ENCODE measurements around the gene TRIM71.
A peak's percentile ranks its signal among the peaks of the same experiment; 100 is the strongest.
"Not testable (repeated sequence)": the region's sequence is repeated elsewhere in the genome, so short reads cannot be mapped to it uniquely, and the experiment has no call there.

Gene TRIM71

DNA sequence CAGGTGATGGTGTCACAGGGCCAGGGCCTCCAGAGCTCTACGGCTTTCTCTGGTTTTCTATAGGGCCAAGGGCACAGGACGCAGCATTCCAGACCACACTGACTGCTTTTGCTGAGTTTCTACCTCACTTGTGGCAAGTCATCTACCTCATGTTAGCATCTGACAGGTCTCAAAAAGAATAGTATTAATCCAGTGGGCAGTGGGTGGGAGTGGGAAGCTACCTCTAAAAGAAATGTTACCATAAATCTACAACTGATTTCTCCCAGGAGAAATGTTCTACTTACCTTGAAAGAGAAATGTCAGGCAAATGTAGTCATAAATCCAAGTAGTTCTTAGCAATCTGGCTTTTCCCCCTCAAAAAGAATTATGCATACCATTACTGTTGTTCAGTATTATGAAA, 77.9 kb downstream of the TRIM71 start:
- no peak for DNase-seq

DNA sequence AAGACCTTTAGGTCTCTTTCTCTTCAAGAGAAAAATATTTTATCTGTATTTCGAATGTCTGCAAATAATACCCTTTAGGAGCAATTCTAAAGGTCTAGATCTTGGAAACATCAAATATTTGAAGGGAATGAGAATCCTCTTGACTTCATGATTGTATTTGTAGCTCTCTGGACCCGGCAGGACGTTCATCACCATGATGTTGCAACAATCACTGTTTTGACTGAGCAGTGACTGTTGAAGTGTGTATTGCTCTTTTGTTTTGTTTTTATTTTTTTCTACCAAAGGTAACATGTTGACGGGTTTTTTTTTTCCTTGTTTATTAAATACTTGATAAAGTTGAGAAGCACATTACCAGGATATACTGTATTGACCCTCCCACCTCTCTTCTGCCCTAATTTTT, 78.3 kb downstream of the TRIM71 start:
- DNase-seq = no peak

DNA sequence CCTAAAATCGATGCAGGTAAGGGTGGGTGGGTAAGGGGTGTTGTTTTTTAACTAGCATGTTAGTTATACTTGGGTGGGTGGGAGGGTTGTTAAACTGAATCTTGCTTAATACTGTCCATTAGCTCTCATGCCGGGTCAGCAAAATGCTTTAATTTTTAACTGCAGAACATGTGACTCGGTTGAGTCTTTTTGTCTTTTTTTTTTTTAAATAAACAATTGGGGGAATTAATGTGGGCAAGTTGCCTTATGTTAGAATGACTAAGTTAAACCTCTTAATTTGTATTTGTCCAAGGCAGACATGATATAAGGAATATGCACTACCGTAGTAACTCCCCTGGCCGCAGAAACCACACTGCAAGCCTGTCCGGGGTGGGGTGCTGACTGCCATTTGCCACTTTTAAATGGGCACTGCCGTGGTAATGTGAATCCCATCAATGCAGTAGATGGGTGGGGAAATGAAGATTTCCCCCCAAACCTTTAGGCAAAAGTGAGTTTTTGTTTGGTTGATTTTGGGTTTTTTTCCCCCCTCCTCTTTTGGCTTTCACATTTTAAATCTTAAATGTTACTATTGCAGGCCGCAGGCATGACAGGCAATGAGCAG, 79.3 kb downstream of the TRIM71 start:
- DNase-seq = no peak

DNA sequence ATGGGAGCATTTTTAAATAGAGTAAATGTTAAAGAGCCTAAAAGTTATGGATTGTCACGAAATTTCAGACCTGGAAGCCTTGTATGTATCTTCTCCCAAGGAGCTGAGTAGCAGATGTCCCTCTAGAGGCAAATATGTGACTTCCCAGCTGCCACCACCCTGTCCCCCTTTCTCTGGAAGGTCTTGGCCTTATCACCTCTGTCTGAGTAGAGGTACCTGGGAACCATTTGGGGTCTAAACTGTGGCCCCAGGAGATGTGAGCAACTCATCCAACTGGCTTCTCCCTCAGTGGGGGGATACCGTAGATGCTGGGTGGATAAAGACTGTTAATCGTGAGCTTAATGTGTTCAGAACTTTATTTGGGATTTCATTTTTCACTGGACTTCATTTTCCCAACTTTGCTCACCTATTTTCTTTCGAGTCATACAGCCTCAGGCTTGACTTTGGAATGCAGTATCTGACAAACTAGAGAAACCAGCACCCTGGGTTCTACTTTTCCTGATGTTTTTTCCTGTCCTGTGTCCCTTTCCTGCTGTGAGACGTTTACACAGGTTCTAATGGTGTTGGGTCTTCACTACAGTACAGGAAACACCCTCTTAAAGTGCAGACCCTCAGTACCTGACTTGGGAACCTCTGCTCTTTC, 80.3 kb downstream of the TRIM71 start:
- no peak for DNase-seq

DNA sequence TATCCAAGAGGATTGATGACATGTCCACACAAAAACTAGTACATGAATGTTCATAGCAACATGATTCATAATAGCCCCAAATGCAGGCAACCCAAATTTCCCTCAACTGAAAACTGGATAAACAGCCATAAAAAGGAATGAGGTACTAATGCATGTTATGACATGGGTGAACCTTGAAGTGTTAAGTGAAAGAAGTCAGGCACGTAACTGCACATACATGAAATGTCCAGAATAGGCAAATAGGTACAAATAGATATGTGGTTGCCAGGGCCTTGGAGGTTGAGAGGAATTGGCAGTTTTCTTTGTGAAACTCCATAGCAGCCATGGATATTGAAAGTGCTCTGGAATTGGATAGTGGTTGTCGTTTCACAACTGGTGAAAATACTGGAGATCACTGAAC, 81.5 kb downstream of the TRIM71 start:
- no peak for DNase-seq

DNA sequence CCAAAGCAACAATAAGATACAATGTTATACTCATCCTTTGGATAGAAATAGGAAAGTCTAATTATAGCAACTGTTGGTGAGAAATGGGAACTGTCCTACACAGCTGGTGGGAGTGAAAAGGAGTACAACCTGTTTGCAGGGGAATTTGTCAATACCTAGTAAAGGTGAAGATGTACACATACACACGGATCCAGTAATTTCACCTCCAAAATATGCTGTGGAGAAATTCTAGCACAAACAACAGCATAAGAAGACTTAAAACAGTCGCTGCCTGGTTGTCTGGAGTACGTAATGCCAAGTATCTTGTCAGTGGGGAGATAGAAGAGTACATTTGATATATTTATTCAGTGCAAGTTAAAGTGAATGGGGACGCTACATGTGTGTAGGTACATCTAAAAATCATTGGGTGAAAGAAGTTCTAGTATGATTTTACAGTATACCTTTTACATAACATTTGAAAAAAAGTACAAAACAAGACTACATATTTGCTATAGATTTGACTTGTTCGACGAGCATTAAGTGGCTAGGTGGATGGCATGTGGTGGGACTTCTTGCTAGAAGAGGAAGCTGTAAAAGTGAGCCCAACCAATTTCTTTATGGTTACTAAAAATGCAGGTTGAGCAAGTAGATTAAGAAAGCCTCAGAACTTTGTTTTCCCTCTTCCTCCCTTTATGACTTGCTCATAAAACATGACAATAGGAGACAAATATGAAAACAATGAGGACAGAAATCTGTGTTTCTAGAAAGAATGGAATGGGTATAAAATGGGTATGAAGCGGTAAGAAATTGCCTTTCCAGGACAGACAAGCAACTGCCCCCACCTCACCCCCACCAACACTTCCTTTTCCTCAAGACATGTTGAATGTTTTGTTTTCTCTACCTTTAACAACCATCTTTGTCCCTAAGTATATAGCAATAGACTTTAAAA, 83.5 kb downstream of the TRIM71 start:
- DNase-seq = no peak

DNA sequence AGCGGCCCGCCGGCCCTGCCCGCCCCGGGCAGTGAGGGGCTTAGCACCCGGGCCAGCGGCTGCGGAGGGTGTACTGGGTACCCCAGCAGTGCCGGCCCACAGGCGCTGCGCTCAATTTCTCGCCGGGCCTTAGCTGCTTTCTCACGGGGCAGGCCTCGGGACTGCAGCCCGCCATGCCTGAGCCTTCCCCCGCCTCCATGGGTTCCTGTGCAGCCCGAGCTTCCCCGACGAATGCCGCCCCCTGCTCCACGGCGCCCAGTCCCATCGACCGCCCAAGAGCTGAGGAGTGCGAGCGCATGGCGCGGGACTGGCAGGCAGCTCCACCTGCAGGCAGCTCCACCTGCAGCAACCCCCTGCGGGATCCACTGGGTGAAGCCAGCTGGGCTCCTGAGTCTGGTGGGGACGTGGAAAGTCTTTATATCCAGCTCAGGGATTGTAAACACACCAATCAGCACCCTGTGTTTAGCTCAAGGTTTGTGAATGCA, 85.1 kb downstream of the TRIM71 start:
- peak; percentile 7 for DNase-seq

DNA sequence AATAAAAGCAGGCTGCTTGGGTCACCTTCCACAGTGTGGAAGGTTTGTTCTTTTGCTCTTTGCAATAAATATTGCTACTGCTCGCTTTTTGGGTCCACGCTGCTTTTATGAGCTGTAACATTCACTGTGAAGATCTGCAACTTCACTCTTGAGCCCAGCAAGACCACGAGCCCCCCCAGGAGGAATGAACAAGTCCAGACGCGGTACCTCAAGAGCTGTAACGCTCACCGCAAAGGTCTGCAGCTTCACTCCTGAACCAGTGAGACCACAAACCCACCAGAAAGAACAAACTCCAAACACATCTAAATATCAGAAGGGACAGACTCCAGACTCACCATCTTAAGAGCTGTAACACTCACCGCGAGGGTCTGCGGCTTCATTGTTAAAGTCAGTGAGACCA, 86.2 kb downstream of the TRIM71 start:
- DNase-seq = no peak

DNA sequence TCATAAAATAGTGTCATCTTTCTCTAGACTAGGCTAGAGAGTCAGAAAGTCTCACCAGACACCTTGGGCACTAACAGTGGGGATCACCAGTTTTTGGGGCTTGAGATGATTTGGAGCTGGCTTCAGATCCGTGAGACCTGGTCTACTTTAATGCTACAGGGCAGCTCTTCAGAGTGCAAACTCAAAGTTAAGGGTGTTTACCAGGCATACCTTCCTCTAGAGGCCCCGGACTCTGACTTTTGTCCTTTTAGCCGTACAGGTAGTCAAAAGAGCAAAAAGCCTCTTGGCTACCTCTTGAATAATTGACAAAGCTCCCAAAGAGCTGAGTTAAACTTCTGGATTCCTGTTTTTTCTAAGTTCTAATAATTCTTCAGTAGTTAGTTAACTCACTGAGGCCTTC, 92.2 kb downstream of the TRIM71 start:
- no peak for DNase-seq

DNA sequence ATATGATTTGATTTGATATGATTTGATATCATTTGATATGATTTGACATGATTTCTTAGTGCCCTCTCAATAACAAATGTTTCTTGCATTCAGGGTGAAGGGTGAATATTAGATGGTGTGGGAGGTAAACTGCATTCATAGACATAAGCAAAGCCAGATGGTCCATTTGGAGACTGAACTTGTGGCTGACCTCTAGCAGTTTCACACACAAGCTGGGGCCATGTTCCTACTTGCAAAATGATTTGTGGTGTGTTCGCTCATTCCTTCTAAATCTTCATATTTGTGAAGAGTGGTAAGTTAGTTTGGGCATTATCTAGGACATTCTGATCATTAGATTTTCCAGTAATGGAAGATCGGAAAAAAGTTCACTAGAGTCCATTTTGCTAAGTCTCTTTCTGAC, 93.2 kb downstream of the TRIM71 start:
- no peak for DNase-seq

DNA sequence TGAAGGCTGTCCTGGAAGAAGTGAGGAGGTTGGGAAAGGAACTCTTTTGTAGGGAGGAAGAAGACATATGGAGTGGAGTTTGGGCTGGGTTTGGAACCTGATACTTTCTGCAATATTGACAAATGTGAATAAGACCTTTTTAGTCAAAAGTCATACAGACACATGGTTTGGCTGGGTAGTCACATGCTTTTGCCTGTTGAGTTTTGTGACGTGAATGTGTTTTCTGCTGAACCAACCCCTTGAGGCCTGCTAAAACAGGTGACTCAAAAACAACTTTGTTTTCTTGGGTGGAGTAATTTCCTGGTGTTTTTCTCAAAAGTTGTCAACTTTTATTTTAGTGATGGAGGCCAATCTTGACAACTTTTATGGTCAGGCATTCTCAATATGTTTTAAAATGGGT, 94.2 kb downstream of the TRIM71 start:
- no peak for DNase-seq

DNA sequence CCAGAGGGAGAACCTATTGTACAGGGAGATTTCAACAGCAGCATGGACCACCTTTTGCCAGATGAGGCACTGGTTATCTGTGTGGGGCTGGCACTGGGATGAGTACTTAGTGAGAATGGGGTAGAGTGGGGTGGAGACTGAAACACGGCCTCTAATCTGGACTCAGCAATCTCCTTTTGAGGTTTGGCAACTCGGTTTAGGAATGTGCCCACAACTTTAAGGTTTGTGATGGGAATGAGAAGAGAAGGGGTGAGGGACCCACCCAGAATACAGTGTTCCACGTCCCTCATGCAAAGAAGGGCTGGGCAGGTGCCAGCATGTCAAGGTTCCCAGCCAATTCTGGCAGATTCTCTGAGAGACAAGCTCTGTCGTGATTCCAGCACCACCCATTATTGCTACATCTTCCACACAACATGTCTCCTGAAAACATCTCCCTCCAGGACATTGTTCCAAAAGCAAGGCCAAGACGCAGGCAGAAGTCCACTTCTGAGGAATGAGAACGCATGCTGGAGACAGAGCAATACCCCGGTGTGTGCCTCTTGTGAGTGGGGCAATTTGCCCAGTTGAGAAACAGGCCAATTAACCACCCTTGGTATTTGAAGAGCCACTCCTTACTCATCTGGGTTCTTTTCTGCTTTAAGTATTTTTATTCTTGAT, 96.1 kb downstream of the TRIM71 start:
- no peak for DNase-seq

DNA sequence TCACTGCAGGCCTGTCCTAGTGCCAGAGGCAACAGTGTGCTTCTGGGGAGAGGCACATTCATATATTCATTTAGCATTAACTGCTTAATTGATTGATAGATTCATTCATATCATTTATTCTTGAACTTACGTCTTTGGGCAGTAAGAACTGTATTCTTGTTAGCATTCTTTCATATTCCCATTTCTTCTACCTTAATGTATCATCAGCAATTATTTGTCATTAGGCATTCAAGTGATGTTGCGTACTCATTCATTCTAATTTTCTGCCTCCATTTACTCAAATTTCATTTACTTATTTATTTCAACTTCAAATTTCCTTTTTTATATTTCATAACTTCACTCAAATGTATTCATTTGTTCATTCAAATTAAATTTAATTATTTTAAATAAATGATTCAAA, 102.1 kb downstream of the TRIM71 start:
- DNase-seq = no peak

DNA sequence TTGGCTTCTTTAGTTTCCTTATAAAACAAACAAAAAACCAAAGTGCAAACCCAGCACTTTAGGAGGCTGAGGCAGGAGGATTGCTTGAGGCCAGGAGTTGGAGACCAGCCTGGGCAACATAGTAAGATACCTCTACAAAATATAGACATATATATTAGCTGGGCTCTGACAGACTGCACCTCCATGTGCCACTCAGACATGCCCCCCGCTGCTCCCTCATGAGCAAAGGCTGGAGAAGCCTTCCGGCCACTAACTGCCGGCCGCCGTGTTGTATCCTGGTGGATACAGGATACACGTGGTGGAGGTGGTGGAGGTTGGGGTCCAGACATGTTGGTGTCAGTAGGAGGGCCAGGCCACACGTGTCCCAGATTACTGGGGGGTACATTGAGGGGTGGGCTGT, 104.3 kb downstream of the TRIM71 start:
- no peak for DNase-seq

DNA sequence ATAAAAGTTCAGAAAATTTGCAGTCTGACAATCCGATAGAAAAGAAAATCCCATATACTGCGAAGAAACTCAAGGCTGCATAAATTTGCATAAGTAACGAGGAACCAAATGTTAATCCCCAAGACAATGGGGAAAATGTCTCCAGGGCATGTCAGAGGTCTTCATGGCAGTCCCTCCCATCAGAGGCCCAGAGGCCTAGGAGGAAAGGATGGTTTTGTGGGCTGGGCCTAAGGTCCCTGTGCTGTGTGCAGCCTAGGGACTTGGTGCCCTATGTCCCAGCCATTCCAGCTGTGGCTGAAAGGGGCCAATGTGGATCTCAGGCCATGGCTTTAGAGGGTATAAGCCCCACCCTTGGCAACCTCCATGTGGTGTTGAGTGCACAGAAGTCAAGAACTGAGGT, 112.4 kb downstream of the TRIM71 start:
- DNase-seq = no peak

DNA sequence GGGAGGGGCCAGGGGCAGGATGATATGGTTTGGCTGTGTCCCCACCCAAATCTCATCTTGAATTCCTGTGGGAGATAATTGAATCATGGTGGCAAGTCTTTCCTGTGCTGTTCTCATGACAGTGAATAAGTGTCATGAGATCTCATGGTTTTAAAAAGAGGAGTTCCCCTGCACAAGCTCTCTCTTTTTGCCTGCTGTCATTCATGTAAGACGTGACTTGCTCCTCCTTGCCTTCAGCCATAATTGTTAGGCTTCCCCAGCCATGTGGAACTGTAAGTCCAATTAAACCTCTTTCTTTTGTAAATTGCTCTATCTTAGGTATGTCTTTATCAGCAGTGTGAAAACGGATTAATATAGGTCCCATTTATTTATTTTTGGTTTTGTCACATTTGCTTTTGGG, 113.5 kb downstream of the TRIM71 start:
- DNase-seq = not testable (repeated sequence)

DNA sequence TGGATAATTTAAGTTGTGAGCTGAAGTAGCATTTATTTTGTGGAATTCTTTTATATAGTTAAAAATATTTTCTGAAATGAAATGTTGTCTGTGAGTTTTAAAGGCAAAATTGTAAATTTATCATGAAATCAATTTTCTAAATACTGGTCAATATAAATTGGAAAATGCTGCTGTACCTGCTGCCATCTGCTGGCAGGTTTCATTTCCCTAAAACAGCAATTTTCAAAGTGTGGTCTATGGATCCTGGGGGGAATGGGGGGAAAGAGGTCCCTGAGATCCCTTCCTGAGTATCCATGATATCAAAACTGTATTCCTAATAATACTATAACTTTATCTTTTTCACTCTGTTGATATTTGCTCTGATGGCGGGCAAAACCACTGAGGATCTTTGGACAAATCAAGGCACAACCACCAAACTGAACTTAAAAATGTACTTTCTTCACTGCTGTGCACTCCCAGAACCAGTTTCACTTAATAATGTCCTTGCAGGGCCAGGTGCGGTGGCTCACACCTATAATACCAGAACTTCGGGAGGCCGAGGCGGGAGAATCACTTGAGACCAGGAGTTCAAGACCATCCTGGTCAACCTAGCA, 116.4 kb downstream of the TRIM71 start:
- no peak for DNase-seq

DNA sequence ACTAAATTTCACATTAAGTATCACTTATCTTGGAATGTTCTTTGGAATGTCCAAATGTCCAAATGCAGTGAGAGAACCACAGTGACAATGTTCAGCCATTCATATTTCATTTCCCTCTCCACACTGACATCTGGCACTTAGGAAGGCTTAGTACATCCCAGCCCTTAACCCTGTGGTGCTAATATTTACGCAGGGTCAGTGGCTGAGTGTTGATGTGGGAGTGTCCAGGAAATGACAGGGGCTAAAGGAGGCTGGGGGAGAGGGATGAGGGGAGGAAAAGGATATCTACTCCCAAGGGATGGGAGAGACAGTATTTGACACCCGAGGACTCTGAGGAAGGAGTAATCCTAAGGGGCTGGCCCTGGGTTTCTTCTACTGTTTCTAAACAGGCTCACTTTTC, 119.5 kb downstream of the TRIM71 start:
- DNase-seq = no peak

DNA sequence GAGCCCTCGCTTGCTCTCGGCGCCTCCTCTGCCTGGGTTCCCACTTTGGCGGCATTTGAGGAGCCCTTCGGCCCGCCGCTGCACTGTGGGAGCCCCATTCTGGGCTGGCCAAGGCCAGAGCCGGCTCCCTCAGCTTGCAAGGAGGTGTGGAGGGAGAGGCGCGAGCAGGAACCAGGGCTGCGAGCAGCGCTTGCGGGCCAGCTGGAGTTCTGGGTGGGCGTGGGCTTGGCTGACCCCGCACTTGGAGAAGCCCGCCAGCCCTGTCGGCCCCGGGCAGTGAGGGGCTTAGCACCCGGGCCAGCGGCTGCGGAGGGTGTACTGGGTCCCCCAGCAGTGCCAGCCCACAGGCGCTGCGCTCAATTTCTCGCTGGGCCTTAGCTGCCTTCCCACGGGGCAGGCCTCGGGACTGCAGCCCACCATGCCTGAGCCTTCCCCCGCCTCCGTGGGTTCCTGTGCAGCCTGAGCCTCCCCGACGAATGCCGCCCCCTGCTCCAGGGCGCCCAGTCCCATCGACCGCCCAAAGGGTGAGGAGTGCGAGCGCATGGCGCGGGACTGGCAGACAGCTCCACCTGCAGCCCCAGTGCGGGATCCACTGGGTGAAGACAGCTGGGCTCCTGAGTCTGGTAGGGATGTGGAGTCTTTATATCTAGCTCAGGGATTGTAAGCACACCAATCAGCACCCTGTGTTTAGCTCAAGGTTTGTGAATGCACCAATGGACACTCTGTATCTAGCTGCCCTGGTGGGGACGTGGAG, 121.9 kb downstream of the TRIM71 start:
- not testable (repeated sequence) for DNase-seq

DNA sequence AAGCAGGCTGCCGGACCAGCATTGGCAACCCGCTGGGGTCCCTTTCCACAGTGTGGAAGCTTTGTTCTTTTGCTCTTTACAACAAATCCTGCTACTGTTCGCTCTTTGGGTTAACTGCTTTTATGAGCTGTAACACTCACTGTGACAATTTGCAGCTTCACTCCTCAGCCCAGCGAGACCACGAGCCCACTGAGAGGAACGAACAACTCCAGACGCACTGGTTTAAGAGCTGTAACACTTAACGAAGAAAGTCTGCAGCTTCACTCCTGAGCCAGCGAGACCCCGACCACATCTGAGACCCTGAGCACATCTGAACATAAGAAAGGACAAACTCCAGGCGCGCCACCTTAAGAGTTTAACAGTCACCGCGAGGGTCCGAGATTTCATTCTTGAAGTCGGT, 122.9 kb downstream of the TRIM71 start:
- no peak for DNase-seq

DNA sequence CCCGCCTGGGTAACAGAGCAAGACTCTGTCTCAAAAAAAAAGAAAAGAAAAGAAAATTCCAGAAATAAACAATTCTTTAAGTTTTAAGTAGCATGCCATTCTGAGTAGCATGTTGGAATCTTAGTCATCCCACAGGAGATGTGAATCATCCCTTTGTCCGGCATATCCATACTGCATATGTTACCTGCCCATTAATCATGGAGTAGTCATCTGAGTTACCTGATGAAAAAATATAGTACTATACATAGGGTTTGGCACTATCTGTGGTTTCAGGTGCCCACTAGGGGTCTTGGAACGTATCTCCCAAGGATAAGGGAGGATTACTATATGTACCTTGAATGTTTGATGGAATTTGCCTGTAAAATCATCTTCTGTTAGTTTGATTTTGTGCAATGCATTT, 127.3 kb downstream of the TRIM71 start:
- no peak for DNase-seq

DNA sequence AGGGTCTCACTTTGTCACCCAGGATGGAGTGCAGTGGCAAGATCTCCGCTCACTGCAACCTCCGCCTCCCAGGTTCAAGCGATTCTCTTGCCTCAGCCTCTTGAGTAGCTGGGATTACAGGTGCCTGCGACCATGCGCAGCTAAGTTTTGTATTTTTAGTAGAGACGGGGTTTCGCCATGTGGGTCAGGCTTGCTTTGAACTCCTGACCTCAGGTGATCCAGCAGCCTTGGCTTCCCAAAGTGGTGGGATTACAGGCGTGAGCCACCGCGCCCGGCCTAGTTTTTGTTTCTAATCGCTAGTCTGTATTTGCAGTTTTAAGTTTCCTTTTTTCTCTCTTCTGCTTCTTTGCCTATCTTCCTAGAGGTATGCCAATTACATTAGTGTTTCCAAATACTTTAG, 127.8 kb downstream of the TRIM71 start:
- not testable (repeated sequence) for DNase-seq
